Naive B cell (primary cell): ENCODE data around the gene TFCP2L1. TPM values are rescaled to one million over a fixed set of nuclear protein-coding genes. Genes with fewer than 3 reads are reported as not detected.
A peak's percentile ranks its signal among the peaks of the same experiment; 100 is the strongest.

Experiments
- ATAC-seq, 2 donors: fragments of 150-1000 bp; cut with Tn5 transposase; 2 replicates each; pipeline ENCODE4 v1.10.0; 2021; ENCODE audit warnings: low read depth in 2 of 2, mild to moderate bottlenecking in 2 of 2, moderate library complexity in 2 of 2
- DNase-seq: peaks from one replicate; pipeline ENCODE4 v3.0.0; 2022
- H3K27ac Mint-ChIP-seq, 6 donors: one replicate each; pipeline ENCODE4 v1.8.0; 2020 to 2022; ENCODE audit warnings: mild to moderate bottlenecking in 6 of 6, mixed read lengths in 6 of 6, moderate library complexity in 5 of 6, inconsistent platforms in 2 of 6
- H3K27me3 Mint-ChIP-seq, 3 donors: one replicate each; pipeline ENCODE4 v1.8.0; 2021 to 2022; ENCODE audit warnings: mixed read lengths in 3 of 3, mild to moderate bottlenecking in 1 of 3
- H3K36me3 Mint-ChIP-seq, 2 donors: one replicate each; pipeline ENCODE4 v1.8.0; 2020 to 2022; ENCODE audit warnings: mixed read lengths in 2 of 2, inconsistent platforms in 1 of 2, mild to moderate bottlenecking in 1 of 2
- H3K4me1 Mint-ChIP-seq, 3 donors: one replicate each; pipeline ENCODE4 v1.8.0; 2020 to 2022; ENCODE audit warnings: mixed read lengths in 3 of 3, inconsistent platforms in 1 of 3, mild to moderate bottlenecking in 1 of 3, moderate library complexity in 1 of 3
- H3K4me3 Mint-ChIP-seq, 8 donors: one replicate each; pipeline ENCODE4 v1.8.0; 2020 to 2022; ENCODE audit warnings: mild to moderate bottlenecking in 8 of 8, mixed read lengths in 8 of 8, moderate library complexity in 8 of 8, inconsistent platforms in 2 of 8
- H3K9me3 Mint-ChIP-seq, 7 donors: one replicate each; pipeline ENCODE4 v1.8.0; 2020 to 2022; ENCODE audit warnings: mixed read lengths in 7 of 7, mild to moderate bottlenecking in 5 of 7, inconsistent platforms in 2 of 7, moderate library complexity in 1 of 7
- polyA plus RNA-seq, 6 donors: library from polyadenylated mRNA; unstranded; fragments of 300-500 nt; fragmentation: Illumina TruSeq; gene quantifications; one replicate each; pipeline ENCODE4 v1.2.3, GENCODE V29; 2021; ENCODE audit warnings: low read depth in 6 of 6

The TFCP2L1 gene
- polyA plus RNA-seq, 6 donors from 2014 or later: not detected

- no peaks in the 10 kb centered on the region for H3K27me3 Mint-ChIP-seq
- DNase-seq (no peak), ATAC-seq (no peak)
- H3K4me1 Mint-ChIP-seq: no peaks in the 10 kb centered on the region
- H3K9me3 Mint-ChIP-seq: peaks cover 0 to 3% (median 0%) of the 10 kb centered on the region in 7 donors
- no peaks in the 10 kb centered on the region for H3K36me3 Mint-ChIP-seq
- no peak overlapping the region for H3K27ac Mint-ChIP-seq
- H3K4me3 Mint-ChIP-seq: peak overlapping the region in 1 of 8 donors; percentile 60
Observed at GRCh38 chr2:121196132-121196848, 88.7 kb downstream of the TFCP2L1 start.

DNA sequence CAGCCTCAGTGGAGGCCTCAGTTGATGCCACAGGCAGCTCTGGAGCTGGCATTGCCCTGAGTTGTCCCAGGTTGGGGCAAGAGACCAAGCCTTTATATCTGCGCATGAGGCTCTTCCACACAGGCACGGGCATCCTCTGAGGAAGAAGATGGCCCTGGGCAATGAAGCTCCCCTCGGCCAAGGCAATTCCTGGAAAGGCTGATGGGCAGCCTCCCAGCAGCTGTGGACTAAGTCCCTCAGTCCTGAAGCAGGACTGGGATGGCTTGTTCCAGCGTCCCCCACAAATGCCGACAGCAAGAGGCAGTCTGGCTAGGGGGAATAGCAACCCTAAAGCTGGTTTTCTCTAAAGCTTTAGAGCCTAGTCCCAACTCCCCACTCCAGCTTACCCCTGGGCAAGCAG is 90.0 kb downstream of the TFCP2L1 start:
- H3K4me3 Mint-ChIP-seq: no peak overlapping the region
- DNase-seq: no peak
- ATAC-seq: no peak
- H3K27me3 Mint-ChIP-seq: no peaks in the 10 kb centered on the region
- H3K9me3 Mint-ChIP-seq: peaks cover 0 to 3% (median 0%) of the 10 kb centered on the region in 7 donors
- no peaks in the 10 kb centered on the region for H3K4me1 Mint-ChIP-seq
- no peaks in the 10 kb centered on the region for H3K36me3 Mint-ChIP-seq
- H3K27ac Mint-ChIP-seq: no peak overlapping the region

DNA sequence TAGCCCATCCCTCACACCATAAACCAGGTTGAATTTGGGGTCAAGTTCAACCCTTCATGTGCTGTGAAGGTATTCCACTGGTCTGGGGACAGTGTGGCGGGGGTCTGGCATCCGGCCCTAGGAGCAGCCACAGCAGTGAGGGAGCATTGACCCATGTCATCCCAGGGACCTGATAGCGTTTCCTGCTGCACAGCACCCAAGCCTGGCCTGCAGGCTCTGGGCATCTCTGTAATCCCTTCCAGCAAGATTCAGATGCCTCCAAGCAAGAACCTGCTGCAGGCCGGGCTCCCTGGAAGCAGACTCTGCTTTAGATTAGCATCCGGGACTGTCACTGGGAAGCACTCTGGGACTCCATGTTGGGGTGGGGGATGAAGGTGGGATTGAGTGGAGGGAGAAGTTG is 90.4 kb downstream of the TFCP2L1 start:
- Mint-ChIP-seq H3K9me3 (peaks cover 0 to 3% (median 0%) of the 10 kb centered on the region in 7 donors), H3K4me1 (no peaks in the 10 kb centered on the region), H3K4me3 (no peak overlapping the region), H3K27me3 (no peaks in the 10 kb centered on the region), H3K27ac (no peak overlapping the region), H3K36me3 (no peaks in the 10 kb centered on the region)
- DNase-seq (no peak), ATAC-seq (no peak)

GRCh38 chr2:121193185-121193584 is 91.8 kb downstream of the TFCP2L1 start:
- ATAC-seq: no peak
- peaks cover 0 to 5% (median 0%) of the 10 kb centered on the region in 3 donors for H3K27me3 Mint-ChIP-seq
- no peak overlapping the region for H3K4me3 Mint-ChIP-seq
- H3K36me3 Mint-ChIP-seq: no peaks in the 10 kb centered on the region
- DNase-seq: no peak
- no peak overlapping the region for H3K27ac Mint-ChIP-seq
- peaks cover 0 to 6% (median 0%) of the 10 kb centered on the region in 7 donors for H3K9me3 Mint-ChIP-seq
- H3K4me1 Mint-ChIP-seq: no peaks in the 10 kb centered on the region

DNA sequence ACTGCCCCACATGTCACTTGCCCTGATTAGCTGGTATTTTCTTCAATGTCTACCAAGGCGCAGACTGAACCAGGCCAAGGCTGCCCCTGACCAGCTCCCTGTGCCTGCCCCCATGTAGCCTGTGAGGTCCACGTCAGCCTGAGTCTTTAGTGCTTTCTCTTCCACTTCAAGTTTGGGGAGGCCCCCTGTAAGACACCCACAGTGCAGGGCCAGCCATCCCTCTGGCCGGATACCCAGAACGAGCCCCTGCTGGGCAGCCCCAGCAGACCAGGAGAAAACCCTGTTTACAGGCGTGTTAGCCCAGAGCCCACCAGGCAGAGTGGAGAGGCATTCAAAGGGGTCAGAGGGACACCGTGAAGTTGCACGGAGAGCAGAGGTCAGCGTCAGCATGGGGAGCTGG is 92.4 kb downstream of the TFCP2L1 start:
- Mint-ChIP-seq H3K36me3 (no peaks in the 10 kb centered on the region), H3K9me3 (peaks cover 0 to 6% (median 0%) of the 10 kb centered on the region in 7 donors), H3K4me3 (no peak overlapping the region), H3K4me1 (no peaks in the 10 kb centered on the region), H3K27ac (no peak overlapping the region), H3K27me3 (peaks cover 0 to 7% (median 0%) of the 10 kb centered on the region in 3 donors)
- ATAC-seq (no peak), DNase-seq (no peak)

DNA sequence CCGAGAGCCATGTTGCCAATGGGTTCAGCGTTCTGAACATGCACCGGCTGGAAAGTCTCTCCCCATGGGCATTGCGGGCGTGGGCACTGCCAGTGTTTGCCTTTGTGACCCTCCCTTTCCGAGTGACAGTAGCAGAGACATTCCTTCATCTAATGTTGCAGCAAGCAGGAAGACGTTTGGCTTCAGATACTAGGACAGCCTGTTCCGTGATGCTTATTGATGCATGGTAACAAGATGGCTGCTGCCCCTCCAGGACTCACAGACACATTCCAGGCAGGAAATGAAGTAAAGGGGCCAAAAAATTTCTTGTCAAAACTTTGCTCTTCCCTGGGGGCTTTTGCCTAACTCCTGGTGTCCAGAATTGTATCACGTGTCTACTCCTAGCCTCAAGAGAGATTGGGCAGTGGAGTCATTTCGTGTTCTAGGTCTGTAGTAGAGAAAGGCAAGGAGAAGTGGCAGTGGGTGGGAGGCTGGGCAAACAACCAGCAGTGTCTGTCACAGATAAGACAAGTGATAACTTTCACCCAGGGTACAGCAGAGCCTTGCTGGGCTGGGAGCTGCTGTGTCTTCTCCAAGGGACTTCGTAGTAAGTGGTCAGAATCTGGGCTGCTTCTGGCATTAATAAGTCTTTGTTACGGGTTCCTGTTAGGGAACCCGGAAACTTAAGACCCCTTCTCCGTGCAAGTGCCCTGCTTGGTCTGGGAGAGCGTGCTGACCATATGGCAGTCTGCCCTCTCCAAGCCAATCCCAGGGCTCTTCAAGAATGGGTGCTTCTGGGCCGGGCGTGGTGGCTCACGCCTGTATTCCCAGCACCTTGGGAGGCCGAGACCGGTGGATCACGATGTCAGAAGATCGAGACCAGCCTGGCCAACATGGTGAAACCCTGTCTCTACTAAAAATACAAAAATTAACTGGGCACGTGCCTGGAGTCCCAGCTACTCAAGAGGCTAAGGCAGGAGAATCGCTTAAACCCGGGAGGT is 93.5 kb downstream of the TFCP2L1 start:
- ATAC-seq: no peak
- Mint-ChIP-seq H3K36me3 (no peaks in the 10 kb centered on the region), H3K27me3 (peaks cover 0 to 7% (median 0%) of the 10 kb centered on the region in 3 donors), H3K9me3 (peaks cover 0 to 6% (median 0%) of the 10 kb centered on the region in 7 donors), H3K4me1 (no peaks in the 10 kb centered on the region), H3K4me3 (no peak overlapping the region), H3K27ac (no peak overlapping the region)
- DNase-seq: no peak

DNA sequence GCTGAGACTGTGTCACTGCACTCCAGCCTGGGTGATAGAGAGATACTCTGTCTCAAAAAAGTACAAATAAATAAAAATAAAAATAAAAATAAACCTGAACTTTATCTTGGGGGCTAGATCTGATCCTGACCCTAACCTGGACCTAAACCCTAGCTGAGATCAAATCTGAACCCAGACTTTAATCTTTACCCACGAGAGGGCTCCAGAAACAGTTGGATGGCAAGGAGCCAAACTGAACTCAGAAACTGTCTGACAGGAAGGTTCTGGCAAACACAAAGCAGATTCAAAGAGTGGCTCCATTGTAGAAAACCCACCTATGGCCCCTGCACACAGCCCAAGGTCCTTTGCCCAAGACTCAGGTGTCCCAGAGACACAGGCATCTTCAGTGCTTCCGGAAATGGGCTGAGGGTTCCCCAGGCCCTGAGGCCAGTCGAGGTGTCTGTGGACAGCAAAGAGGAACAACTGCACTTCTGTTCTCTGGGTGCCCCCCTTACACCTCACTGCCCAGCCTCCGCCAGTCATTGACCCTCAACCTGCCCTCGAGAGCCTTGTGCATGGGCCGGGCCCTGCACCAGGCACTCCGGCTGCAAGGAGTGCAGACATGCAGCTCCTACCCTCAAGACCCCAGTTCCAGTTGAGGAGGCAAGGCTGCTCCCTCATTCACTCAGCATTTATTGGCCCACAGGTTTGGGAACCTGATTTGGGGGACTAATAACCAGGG is 95.2 kb downstream of the TFCP2L1 start:
- Mint-ChIP-seq H3K9me3 (peaks cover 0 to 6% (median 0%) of the 10 kb centered on the region in 7 donors), H3K27me3 (peaks cover 0 to 7% (median 0%) of the 10 kb centered on the region in 3 donors), H3K27ac (no peak overlapping the region), H3K4me3 (no peak overlapping the region), H3K36me3 (no peaks in the 10 kb centered on the region), H3K4me1 (no peaks in the 10 kb centered on the region)
- DNase-seq (no peak), ATAC-seq (no peak)

DNA sequence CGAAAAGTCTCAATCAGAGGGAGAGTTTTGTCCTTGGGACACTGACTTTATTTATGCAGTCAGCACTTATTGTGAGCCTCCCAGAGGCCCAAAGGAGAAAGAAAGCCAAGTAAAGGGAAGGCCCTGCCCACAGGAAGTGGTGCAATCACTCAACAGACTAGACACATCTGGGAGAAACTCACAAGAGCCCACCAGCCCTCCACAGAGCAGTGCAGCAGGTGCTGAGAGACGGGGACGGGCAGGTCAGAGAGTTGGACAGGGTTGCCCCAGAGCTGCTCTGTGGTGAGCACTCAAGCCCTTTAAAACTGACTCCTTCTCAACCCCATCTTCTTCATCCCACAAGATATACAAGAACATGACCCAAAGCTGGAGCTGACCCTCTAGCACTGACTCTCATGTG is 96.0 kb downstream of the TFCP2L1 start:
- peaks cover 0 to 5% (median 0%) of the 10 kb centered on the region in 7 donors for H3K9me3 Mint-ChIP-seq
- H3K4me3 Mint-ChIP-seq: no peak overlapping the region
- H3K27me3 Mint-ChIP-seq: peaks cover 0 to 7% (median 0%) of the 10 kb centered on the region in 3 donors
- no peaks in the 10 kb centered on the region for H3K4me1 Mint-ChIP-seq
- ATAC-seq: no peak
- H3K36me3 Mint-ChIP-seq: no peaks in the 10 kb centered on the region
- H3K27ac Mint-ChIP-seq: no peak overlapping the region
- DNase-seq: no peak

DNA sequence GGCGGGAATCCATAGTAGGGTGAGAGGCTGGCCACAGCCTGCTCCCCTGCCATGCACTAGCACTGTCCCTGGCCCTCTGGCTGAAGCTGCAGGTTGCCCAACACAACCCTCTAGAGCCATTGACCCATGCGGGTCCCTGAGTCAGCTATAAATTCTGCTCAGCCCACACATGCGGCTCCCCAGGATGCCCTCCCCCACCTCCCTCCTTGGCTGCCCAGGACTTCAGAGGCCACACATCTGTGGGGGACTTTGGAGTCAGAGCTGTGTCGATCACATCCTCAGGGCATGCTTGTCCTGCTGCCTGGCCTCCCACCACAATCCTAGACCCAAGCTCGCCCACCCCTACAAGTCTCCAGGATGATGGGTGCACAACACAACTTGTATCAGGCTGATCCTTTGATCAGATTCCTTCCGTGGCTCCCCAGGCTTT is 97.0 kb downstream of the TFCP2L1 start:
- Mint-ChIP-seq H3K9me3 (peaks cover 0 to 3% (median 0%) of the 10 kb centered on the region in 7 donors), H3K36me3 (no peaks in the 10 kb centered on the region), H3K27me3 (peaks cover 0 to 7% (median 0%) of the 10 kb centered on the region in 3 donors), H3K27ac (peak overlapping the region in 1 of 6 donors; percentile 58), H3K4me3 (no peak overlapping the region), H3K4me1 (no peaks in the 10 kb centered on the region)
- no peak for DNase-seq
- no peak for ATAC-seq

- H3K4me3 Mint-ChIP-seq: no peak overlapping the region
- peaks cover 0 to 3% (median 0%) of the 10 kb centered on the region in 7 donors for H3K9me3 Mint-ChIP-seq
Observed at GRCh38 chr2:121187351-121187981, 97.5 kb downstream of the TFCP2L1 start.

GRCh38 chr2:121186261-121186660 is 98.7 kb downstream of the TFCP2L1 start:
- Mint-ChIP-seq H3K4me3 (no peak overlapping the region), H3K4me1 (no peaks in the 10 kb centered on the region), H3K27me3 (peaks cover 0 to 7% (median 0%) of the 10 kb centered on the region in 3 donors), H3K36me3 (no peaks in the 10 kb centered on the region), H3K27ac (no peak overlapping the region), H3K9me3 (peaks cover 0 to 3% (median 0%) of the 10 kb centered on the region in 7 donors)
- ATAC-seq (no peak), DNase-seq (no peak)

More at GRCh38 chr2:121187351-121187981, 97.5 kb downstream of the TFCP2L1 start:
- no peak overlapping the region for H3K27ac Mint-ChIP-seq
- peaks cover 0 to 7% (median 0%) of the 10 kb centered on the region in 3 donors for H3K27me3 Mint-ChIP-seq
- no peak for DNase-seq
- H3K4me1 Mint-ChIP-seq: no peaks in the 10 kb centered on the region
- H3K36me3 Mint-ChIP-seq: no peaks in the 10 kb centered on the region
- ATAC-seq: no peak

DNA sequence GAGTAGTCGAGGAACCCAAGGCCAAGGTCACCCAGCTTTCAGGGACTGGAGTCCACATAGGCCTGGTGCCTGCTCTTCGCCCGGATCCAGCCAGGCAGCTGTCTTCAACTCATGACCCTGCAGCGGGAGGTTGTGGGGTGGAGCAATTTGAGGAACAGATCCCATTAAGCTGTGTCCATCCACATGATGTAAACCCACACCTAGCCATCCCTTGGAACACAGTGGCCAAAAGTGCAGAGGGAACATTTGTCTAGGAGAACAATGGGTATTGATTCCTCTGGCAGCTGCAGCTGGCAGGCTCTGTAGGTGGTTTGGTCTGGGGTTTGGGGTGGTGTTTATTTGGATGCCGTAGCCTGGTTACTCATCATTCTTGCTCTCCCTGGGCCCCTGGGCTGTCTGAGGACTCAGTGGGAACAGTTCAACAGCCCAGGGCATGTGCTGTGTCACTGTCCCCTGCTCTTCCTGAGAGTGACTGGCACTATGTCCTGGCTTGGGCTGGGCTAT is 99.4 kb downstream of the TFCP2L1 start:
- peaks cover 0 to 7% (median 0%) of the 10 kb centered on the region in 3 donors for H3K27me3 Mint-ChIP-seq
- DNase-seq (no peak), ATAC-seq (no peak)
- H3K4me3 Mint-ChIP-seq: no peak overlapping the region
- no peak overlapping the region for H3K27ac Mint-ChIP-seq
- no peaks in the 10 kb centered on the region for H3K4me1 Mint-ChIP-seq
- H3K9me3 Mint-ChIP-seq: peaks cover 0 to 3% (median 0%) of the 10 kb centered on the region in 7 donors
- H3K36me3 Mint-ChIP-seq: no peaks in the 10 kb centered on the region
